Urinary bladder (tissue), 2 donors: Measurements from ENCODE around the gene CDK12. TPM values are rescaled to one million over a fixed set of nuclear protein-coding genes. Genes with fewer than 3 reads are reported as not detected.

Experiments used
- polyA plus RNA-seq: library from polyadenylated mRNA; stranded (reverse); fragments of 200-250 nt; gene quantifications from one replicate; pipeline ENCODE4 v1.2.3, GENCODE V29; 2013
- small RNA-seq: library from RNA; depleted of rRNA; stranded (forward); fragments of <200 nt; gene quantifications from one replicate; pipeline ENCODE3, GENCODE V24; 2014
- total RNA-seq: library from RNA; depleted of rRNA; stranded (reverse); fragments of >200 nt; gene quantifications from one replicate; pipeline ENCODE4 v1.2.3, GENCODE V29; 2014
- donor health status: healthy.

Gene CDK12
- total and polyA plus RNA-seq, 2 donors = 18.9 to 42.3 TPM

Small RNAs within 50 kb of the gene (small RNA-seq; reads per million reads assigned to genes)
- gene RNU6-233P = not detected

Other genes starting within 250 kb of the CDK12 start
- gene STAC2, start 235.5 kb upstream of the CDK12 start, total RNA-seq = 0.32 TPM
- gene STAC2, start 235.5 kb upstream of the CDK12 start, polyA plus RNA-seq = 1.1 TPM
- 18.6 TPM for gene FBXL20, start 59.9 kb upstream of the CDK12 start, total RNA-seq
- gene FBXL20, start 59.9 kb upstream of the CDK12 start, polyA plus RNA-seq = 4.0 TPM
- 27.4 TPM for gene MED1, start 10.2 kb upstream of the CDK12 start, total RNA-seq
- 17.1 TPM for gene MED1, start 10.2 kb upstream of the CDK12 start, polyA plus RNA-seq
- gene NEUROD2, start 146.4 kb downstream of the CDK12 start, total RNA-seq = not detected
- gene NEUROD2, start 146.4 kb downstream of the CDK12 start, polyA plus RNA-seq = not detected
- 5.1 TPM for gene PPP1R1B, start 165.5 kb downstream of the CDK12 start, total RNA-seq
- gene PPP1R1B, start 165.5 kb downstream of the CDK12 start, polyA plus RNA-seq = 17.1 TPM
- 18.2 TPM for gene STARD3, start 175.7 kb downstream of the CDK12 start, total RNA-seq
- gene STARD3, start 175.7 kb downstream of the CDK12 start, polyA plus RNA-seq = 69.4 TPM
- 3.3 TPM for gene TCAP, start 203.9 kb downstream of the CDK12 start, total RNA-seq
- 0.73 TPM for gene TCAP, start 203.9 kb downstream of the CDK12 start, polyA plus RNA-seq
- not detected for gene PNMT, start 207.0 kb downstream of the CDK12 start, total RNA-seq
- gene PNMT, start 207.0 kb downstream of the CDK12 start, polyA plus RNA-seq = 9.3 TPM
- 10.0 TPM for gene PGAP3, start 226.6 kb downstream of the CDK12 start, total RNA-seq
- 19.1 TPM for gene PGAP3, start 226.6 kb downstream of the CDK12 start, polyA plus RNA-seq
- gene ERBB2, start 238.6 kb downstream of the CDK12 start, total RNA-seq = 60.5 TPM
- 38.3 TPM for gene ERBB2, start 238.6 kb downstream of the CDK12 start, polyA plus RNA-seq